GM12864 (cell line): ENCODE measurements around the gene GALNS.

ENCODE experiments used
- DNase-seq: peaks from one replicate; pipeline ENCODE4 v3.0.0-alpha.2; 2011; ENCODE audit warnings: low read depth
- H3K4me3 ChIP-seq: 2 replicates; pipeline ENCODE4 v1.5.1; 2011; ENCODE audit warnings: mild to moderate bottlenecking, low read depth, low read length, control low read depth
- TF ChIP-seq, protein P1 (sequence below): IDR thresholded peaks from 2 replicates; pipeline ENCODE4 v1.5.1; 2011; ENCODE audit warnings: low read depth, mild to moderate bottlenecking, moderate library complexity, low read length, control low read depth, inconsistent platforms; ENCODE audit errors: missing control alignments

GALNS gene

DNA sequence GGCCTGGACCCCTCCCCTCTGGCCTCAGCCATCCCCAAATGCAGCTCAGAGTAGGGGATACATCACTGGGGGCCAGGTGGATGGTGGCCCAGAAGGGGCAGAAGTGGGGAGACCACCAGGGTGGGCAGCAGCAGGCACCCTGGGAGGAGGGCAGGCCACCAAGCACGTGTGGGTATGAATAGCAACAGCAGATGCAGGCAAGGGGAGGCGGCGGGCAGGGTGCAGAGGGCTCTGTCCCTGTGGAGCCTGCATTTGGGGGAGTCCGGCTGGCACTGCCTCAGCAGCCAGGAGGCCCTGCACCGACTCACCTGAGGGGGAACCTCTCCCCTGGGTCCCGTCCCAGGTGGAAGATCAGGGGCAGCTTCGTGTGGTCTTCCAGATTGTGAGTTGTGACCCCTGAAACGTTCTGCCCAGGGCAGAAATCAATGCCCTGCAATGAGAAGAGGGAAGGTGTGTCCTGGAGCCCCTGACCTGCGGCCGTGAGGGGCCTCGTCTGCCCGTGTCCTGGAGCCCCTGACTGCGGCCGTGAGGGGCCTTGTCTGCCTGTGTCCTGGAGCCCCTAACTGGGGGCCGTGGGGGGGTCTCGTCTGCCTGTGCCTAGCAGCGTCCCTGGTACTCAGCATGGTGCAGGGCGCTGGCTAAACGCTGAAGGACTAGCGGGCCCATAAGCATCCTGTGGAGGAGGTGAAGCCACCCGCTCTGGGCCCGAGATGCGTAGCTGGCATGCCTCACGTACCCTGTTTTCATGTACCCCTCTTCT is 34.3 kb downstream of the GALNS start:
- no peak for DNase-seq
- TF ChIP-seq, protein P1, sequence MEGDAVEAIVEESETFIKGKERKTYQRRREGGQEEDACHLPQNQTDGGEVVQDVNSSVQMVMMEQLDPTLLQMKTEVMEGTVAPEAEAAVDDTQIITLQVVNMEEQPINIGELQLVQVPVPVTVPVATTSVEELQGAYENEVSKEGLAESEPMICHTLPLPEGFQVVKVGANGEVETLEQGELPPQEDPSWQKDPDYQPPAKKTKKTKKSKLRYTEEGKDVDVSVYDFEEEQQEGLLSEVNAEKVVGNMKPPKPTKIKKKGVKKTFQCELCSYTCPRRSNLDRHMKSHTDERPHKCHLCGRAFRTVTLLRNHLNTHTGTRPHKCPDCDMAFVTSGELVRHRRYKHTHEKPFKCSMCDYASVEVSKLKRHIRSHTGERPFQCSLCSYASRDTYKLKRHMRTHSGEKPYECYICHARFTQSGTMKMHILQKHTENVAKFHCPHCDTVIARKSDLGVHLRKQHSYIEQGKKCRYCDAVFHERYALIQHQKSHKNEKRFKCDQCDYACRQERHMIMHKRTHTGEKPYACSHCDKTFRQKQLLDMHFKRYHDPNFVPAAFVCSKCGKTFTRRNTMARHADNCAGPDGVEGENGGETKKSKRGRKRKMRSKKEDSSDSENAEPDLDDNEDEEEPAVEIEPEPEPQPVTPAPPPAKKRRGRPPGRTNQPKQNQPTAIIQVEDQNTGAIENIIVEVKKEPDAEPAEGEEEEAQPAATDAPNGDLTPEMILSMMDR: no peak
- no peak overlapping the region for H3K4me3 ChIP-seq

DNA sequence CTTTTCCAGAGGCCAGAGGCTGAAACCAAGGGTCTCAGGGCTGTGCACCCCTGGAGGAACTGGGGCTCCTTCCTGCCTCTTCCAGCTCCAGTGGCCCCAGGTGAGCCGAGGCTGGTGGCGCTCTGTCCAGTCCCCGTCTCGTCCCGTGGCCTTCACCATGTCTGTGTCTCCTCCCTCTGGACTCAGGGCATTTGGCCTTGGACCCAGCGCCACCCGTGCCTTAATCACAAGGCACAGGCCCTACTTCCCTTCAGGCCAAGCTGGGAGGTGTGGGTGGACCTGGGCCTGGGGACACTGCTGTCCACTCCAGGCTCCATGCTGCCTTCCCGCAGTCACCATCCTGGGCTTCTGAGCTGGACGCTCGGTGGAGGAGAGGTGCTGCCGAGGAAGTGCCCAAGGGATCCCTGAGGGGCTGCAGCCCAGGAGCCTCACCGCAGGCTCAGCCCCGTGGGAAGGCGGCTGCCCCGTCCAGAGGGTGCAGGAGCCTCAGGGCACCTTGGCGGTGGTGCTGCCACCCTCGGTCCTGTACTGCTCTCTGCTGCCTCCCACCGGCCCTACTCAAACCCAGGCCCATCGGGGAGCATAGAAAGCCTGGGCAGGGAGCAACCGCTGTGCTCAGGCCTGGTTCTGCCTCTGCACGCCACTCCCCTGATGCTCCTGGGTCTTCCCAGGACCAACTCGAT is 35.4 kb downstream of the GALNS start:
- no peak for DNase-seq
- H3K4me3 ChIP-seq: no peak overlapping the region
- TF ChIP-seq, protein P1: no peak

DNA sequence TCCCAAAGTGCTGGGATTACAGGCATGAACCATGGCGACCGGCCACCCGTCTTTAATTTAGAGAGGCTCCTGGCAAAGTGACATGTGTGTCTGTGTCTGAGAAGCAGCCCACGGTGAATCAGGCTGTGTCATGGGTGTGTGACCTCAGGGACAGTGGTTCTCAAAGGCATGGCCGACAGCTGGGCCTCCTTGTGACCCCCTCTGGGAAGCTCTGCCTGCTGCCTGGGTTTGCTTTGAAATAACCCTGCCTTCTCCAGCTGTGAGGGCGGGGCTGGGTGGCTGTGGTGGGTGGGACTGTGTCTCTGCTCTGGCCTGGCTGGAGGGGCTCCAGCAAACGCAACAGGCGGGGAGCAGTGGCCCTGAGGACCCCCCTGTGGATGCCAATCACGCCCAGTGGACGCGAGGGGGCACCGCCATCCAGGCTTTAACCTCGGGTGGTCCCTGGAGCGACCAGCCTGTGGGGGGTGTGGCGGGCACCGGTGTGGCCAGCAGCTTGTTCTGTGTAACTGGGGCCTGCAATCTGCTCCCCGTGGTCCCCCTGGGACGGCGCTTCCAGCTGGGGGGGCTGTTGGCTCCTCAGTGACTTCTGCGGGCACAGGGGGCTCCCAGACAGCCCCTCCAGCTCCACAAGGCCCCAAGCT is 36.2 kb downstream of the GALNS start:
- DNase-seq: no peak
- no peak overlapping the region for H3K4me3 ChIP-seq
- TF ChIP-seq, protein P1: no peak

DNA sequence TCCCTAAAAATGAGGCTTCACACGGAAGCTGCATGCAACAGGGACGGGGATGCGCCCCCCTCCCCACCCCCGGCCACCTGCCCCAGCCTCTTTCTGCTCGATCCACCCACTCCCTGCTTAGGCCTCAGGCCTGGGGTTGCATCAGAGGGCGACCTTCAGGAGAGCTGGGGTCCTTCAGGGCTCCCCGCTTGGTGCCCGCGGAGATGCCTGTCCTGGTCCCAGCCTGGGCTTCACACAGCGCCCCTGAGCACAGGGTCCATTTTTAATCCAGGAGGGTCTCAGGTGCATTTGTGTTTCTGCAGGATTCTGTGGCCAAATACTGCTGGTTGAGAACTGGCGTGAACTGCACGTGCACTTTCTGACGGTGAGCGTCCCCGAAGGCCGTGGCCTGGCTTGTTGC is 37.6 kb downstream of the GALNS start:
- DNase-seq: no peak
- TF ChIP-seq, protein P1: no peak
- H3K4me3 ChIP-seq: no peak overlapping the region

DNA sequence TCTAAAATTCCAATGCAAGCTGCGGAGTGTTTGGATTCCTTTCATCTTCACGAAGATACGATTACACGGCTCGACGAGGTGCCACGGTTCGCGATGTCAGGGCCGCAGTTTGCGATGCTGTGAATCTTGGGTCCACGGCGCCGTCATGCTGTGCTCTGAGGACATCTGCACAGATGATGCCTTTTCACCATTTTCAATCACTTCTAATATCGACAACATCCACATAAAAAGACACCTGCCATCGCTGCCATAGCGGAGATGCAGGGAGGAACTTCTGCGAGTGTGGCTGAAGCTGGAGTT is 38.2 kb downstream of the GALNS start:
- DNase-seq: no peak
- H3K4me3 ChIP-seq: no peak overlapping the region
- TF ChIP-seq, protein P1: no peak

DNA sequence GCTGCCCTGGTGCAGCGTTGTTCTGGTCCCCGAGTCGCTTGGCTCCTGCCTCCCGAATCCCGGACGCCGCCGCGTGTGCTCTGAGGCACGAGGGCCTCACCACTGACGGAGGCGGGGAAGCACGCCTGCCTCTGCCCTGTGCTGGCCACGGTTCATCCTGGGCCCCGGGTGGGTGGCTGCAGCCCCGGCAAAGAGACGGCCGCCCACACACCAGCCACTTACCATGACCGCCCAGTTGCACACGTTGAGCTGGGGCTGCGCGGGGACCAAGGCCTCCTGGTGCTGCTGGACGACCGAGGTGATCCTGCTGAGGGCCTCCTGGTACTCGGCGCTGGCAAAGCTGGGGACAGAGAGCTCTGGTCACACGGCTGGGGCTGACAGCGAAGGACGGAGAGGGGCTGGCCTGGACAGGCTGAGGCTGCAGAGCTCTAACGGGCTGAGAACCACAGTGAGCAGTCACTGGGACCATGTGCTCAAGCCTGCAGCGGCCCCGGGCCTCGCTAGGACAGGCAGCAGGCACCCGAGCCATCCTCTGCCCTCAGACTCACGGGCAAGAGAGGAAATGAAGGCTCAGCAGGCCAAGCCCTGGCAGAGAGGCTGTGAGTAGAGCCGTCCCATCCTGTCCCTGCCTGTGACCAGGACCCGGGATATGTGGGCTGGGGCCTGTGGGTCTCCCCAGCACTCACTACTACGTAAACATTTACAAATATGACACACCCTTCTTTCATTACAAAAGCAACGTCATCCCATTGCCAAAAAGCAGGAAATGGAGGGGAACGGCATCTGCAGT is 38.8 kb downstream of the GALNS start:
- TF ChIP-seq, protein P1: no peak
- no peak overlapping the region for H3K4me3 ChIP-seq
- DNase-seq: no peak
